HG02981 (cell line): ENCODE data around the gene SGMS1.
A peak's percentile ranks its signal among the peaks of the same experiment; 100 is the strongest.

ENCODE experiments used
- ATAC-seq: cut with Tn5 transposase; IDR thresholded peaks from one replicate; pipeline ENCODE4 v1.9.1; 2021; ENCODE audit warnings: mild to moderate bottlenecking, moderate library complexity; ENCODE audit not compliant: unreplicated experiment

SGMS1 gene

GRCh38 chr10:50406457-50407070, 217.2 kb downstream of the SGMS1 start:
- no peak for ATAC-seq

GRCh38 chr10:50405723-50406122, 218.0 kb downstream of the SGMS1 start:
- ATAC-seq: no peak

- no peak for ATAC-seq
Observed at GRCh38 chr10:50404021-50404773, 219.6 kb downstream of the SGMS1 start.

- ATAC-seq: no peak
Observed at GRCh38 chr10:50403074-50403473, 220.7 kb downstream of the SGMS1 start.

- no peak for ATAC-seq
Observed at GRCh38 chr10:50402466-50402865, 221.3 kb downstream of the SGMS1 start.

- no peak for ATAC-seq
Observed at GRCh38 chr10:50400694-50401093, 223.1 kb downstream of the SGMS1 start.

- no peak for ATAC-seq
Observed at GRCh38 chr10:50398823-50399222, 224.9 kb downstream of the SGMS1 start.

- no peak for ATAC-seq
Observed at GRCh38 chr10:50398381-50398780, 225.4 kb downstream of the SGMS1 start.

- peak; percentile 31 for ATAC-seq
Observed at GRCh38 chr10:50397312-50398140, 226.2 kb downstream of the SGMS1 start.

- peak; percentile 64 for ATAC-seq
Observed at GRCh38 chr10:50396491-50397311, 227.1 kb downstream of the SGMS1 start.

GRCh38 chr10:50395851-50396250, 227.9 kb downstream of the SGMS1 start:
- ATAC-seq: no peak

GRCh38 chr10:50395271-50395670, 228.5 kb downstream of the SGMS1 start:
- ATAC-seq: no peak

- ATAC-seq: no peak
Observed at GRCh38 chr10:50394832-50395231, 228.9 kb downstream of the SGMS1 start.

GRCh38 chr10:50393784-50394467, 229.8 kb downstream of the SGMS1 start:
- no peak for ATAC-seq

GRCh38 chr10:50392966-50393718, 230.6 kb downstream of the SGMS1 start:
- ATAC-seq: no peak

- no peak for ATAC-seq
Observed at GRCh38 chr10:50392426-50392825, 231.3 kb downstream of the SGMS1 start.

GRCh38 chr10:50390302-50390701, 233.5 kb downstream of the SGMS1 start:
- no peak for ATAC-seq

GRCh38 chr10:50388181-50388580, 235.6 kb downstream of the SGMS1 start:
- no peak for ATAC-seq

- ATAC-seq: peak; percentile 50
Observed at GRCh38 chr10:50387732-50388073, 236.1 kb downstream of the SGMS1 start.
